CD14-positive monocyte (primary cell): ENCODE measurements around the gene ABHD4. TPM values are rescaled to one million over a fixed set of nuclear protein-coding genes. Genes with fewer than 3 reads are reported as not detected.

ENCODE experiments used
- DNase-seq, 3 donors: peaks; one replicate each; pipeline ENCODE4 v3.0.0-alpha.2; 2011 to 2022
- H2AFZ ChIP-seq: 2 replicates; pipeline ENCODE4 v1.6.0; 2012; ENCODE audit warnings: mild to moderate bottlenecking, low read depth, low read length, inconsistent platforms; ENCODE audit not compliant: insufficient read depth, poor library complexity, severe bottlenecking
- H3K27ac ChIP-seq, 2 donors: 1 replicate in 1 of 2; 2 replicates in 1 of 2; pipeline ENCODE4 v1.5.1; 2012 to 2013; ENCODE audit warnings: low read length in 2 of 2, control low read depth in 1 of 2, inconsistent platforms in 1 of 2, low read depth in 1 of 2, mild to moderate bottlenecking in 1 of 2
- H3K27me3 ChIP-seq, 2 donors: one replicate each; pipeline versions ENCODE4 v1.6.0 to v1.6.1; 2011 to 2013; ENCODE audit warnings: low read length in 2 of 2; ENCODE audit not compliant: control insufficient read depth in 2 of 2, insufficient read depth in 2 of 2
- H3K36me3 ChIP-seq, 2 donors: replicated peaks in 1 of 2; 1 replicate in 1 of 2; 2 replicates in 1 of 2; pipeline versions ENCODE4 v1.5.1 to v1.6.1; 2012 to 2013; ENCODE audit warnings: low read length in 2 of 2, control low read depth in 1 of 2, inconsistent platforms in 1 of 2, mild to moderate bottlenecking in 1 of 2; ENCODE audit not compliant: insufficient read depth in 2 of 2, control insufficient read depth in 1 of 2
- H3K4me1 ChIP-seq, 2 donors: 1 replicate in 1 of 2; 2 replicates in 1 of 2; pipeline versions ENCODE4 v1.5.1 to v1.6.1; 2012 to 2013; ENCODE audit warnings: low read length in 2 of 2, control low read depth in 1 of 2, inconsistent platforms in 1 of 2, mild to moderate bottlenecking in 1 of 2, moderate library complexity in 1 of 2; ENCODE audit not compliant: insufficient read depth in 2 of 2, control insufficient read depth in 1 of 2
- H3K4me2 ChIP-seq: replicated peaks from 2 replicates; pipeline ENCODE3; 2012; ENCODE audit warnings: low read length, moderate library complexity, mild to moderate bottlenecking; ENCODE audit not compliant: poor library complexity, severe bottlenecking; ENCODE audit errors: extremely low read depth
- H3K4me3 ChIP-seq, 3 experiments: fragments of 200-600 bp in 1 of 3; sonication (generic) in 1 of 3; replicated peaks in 1 of 3; 1 replicate in 2 of 3; 2 replicates in 1 of 3; pipeline ENCODE4 v1.5.1; 2011 to 2013; ENCODE audit warnings: low read length in 3 of 3, mild to moderate bottlenecking in 3 of 3, control low read depth in 2 of 3, low read depth in 2 of 3, inconsistent platforms in 1 of 3, moderate library complexity in 1 of 3
- H3K79me2 ChIP-seq: 2 replicates; pipeline ENCODE4 v1.6.0; 2012; ENCODE audit warnings: mild to moderate bottlenecking, control low read depth, inconsistent platforms, low read length, moderate library complexity; ENCODE audit not compliant: insufficient read depth
- H3K9ac ChIP-seq: 2 replicates; pipeline ENCODE4 v1.6.0; 2017; ENCODE audit warnings: low read length, mild to moderate bottlenecking; ENCODE audit not compliant: insufficient read depth, poor library complexity, severe bottlenecking
- H3K9me3 ChIP-seq, 2 donors: replicated peaks in 1 of 2; 1 replicate in 1 of 2; 2 replicates in 1 of 2; pipeline versions ENCODE4 v1.5.1 to v1.6.1; 2012 to 2013; ENCODE audit warnings: low read length in 2 of 2, control low read depth in 1 of 2; ENCODE audit not compliant: control insufficient read depth in 1 of 2, insufficient read depth in 1 of 2
- H4K20me1 ChIP-seq: 2 replicates; pipeline ENCODE4 v1.6.0; 2012; ENCODE audit warnings: mild to moderate bottlenecking, low read length, control low read depth, moderate library complexity; ENCODE audit not compliant: insufficient read depth
- H3K27ac Mint-ChIP-seq, 7 donors: one replicate each; pipeline ENCODE4 v1.8.0; 2020; ENCODE audit warnings: mild to moderate bottlenecking in 7 of 7, mixed read lengths in 7 of 7, moderate library complexity in 6 of 7, inconsistent platforms in 2 of 7
- H3K27me3 Mint-ChIP-seq, 3 donors: one replicate each; pipeline ENCODE4 v1.8.0; 2021 to 2022; ENCODE audit warnings: low read depth in 3 of 3, mild to moderate bottlenecking in 3 of 3, mixed read lengths in 3 of 3, moderate library complexity in 3 of 3, inconsistent platforms in 1 of 3
- H3K36me3 Mint-ChIP-seq, 2 donors: one replicate each; pipeline ENCODE4 v1.8.0; 2020; ENCODE audit warnings: mixed read lengths in 2 of 2, inconsistent platforms in 1 of 2, mild to moderate bottlenecking in 1 of 2
- H3K4me1 Mint-ChIP-seq: one replicate; pipeline ENCODE4 v1.8.0; 2020; ENCODE audit warnings: mild to moderate bottlenecking, mixed read lengths
- H3K4me3 Mint-ChIP-seq, 2 donors: one replicate each; pipeline ENCODE4 v1.8.0; 2020; ENCODE audit warnings: mild to moderate bottlenecking in 2 of 2, mixed read lengths in 2 of 2, moderate library complexity in 1 of 2
- H3K9me3 Mint-ChIP-seq, 7 donors: one replicate each; pipeline ENCODE4 v1.8.0; 2020 to 2022; ENCODE audit warnings: mixed read lengths in 7 of 7, mild to moderate bottlenecking in 6 of 7, moderate library complexity in 6 of 7, inconsistent platforms in 2 of 7
- WGBS: methylation state at CpG from one replicate; pipeline ENCODE4 v1.1.5; 2013; ENCODE audit warnings: missing lambda C conversion rate; ENCODE audit not compliant: insufficient coverage; 5-methylcytosine and 5-hydroxymethylcytosine counted together
- intact Hi-C, 2 donors: fragments of 100-400 bp; cut with micrococcal nuclease; formaldehyde crosslinking; loops; one replicate each; pipeline versions ENCODE4 v1.15.0 to v1.15.1; 2023
- polyA plus RNA-seq, 3 donors: library from polyadenylated mRNA; depleted of rRNA in 1 of 3; unstranded in 2 of 3; stranded (reverse) in 1 of 3; fragments of 300-500 nt in 2 of 3; fragments of >200 nt in 1 of 3; fragmentation: Illumina TruSeq in 2 of 3; gene quantifications; 1 replicate in 2 of 3; 2 replicates in 1 of 3; pipeline ENCODE4 v1.2.3, GENCODE V29; 2012 to 2021
- TF ChIP-seq, protein P1 (sequence below): fragments of 200-600 bp; IDR thresholded peaks from one replicate; pipeline ENCODE4 v1.8.0; 2022; ENCODE audit warnings: antibody characterized with exemption, mild to moderate bottlenecking

Gene ABHD4
- polyA plus RNA-seq, 3 donors: 9.4 to 13.4 (median 12.5) TPM

DNA sequence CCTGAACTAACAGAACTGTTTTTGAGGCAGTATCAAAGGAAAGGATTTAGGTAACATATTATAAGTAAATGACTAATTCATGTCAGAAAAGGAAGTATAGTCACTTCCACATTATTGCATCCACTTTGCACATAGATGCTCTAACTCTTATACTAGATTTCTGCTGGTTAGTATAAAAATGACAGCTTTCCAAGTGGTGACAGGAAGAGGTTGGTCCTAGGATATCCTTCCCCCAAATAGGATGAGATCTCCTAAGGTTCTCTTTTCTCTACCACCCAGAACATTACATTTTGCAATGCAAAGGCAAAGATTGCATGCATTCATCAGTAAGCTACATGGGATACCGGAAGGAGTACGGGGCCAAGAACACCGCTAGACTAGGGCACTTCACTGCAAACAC is 24.3 kb upstream of the ABHD4 start:
- DNase-seq: peak in 2 of 3 donors; percentile 12 to 15
- intact Hi-C loops: loop anchor here (2.0 to 5.0 kb wide), 2 partner anchors 78 to 279 kb away; no protein-coding TSS in a partner anchor
- Mint-ChIP-seq H3K9me3 (peaks cover 0 to 2% (median 0%) of the 10 kb centered on the region in 7 donors), H3K27me3 (no peaks in the 10 kb centered on the region), H3K4me1 (peaks cover 7% of the 10 kb centered on the region), H3K27ac (no peak overlapping the region), H3K36me3 (peaks cover 54 to 83% of the 10 kb centered on the region in 2 donors), H3K4me3 (no peak overlapping the region)
- Histone ChIP-seq H3K9me3 (no peaks in the 10 kb centered on the region), H2AFZ (no peak overlapping the region), H4K20me1 (peaks cover 26% of the 10 kb centered on the region), H3K4me1 (no peaks in the 10 kb centered on the region), H3K4me3 (no peak overlapping the region), H3K27me3 (no peaks in the 10 kb centered on the region), H3K36me3 (peaks cover 53 to 60% of the 10 kb centered on the region in 2 donors), H3K27ac (no peak overlapping the region), H3K79me2 (peaks cover 30% of the 10 kb centered on the region), H3K9ac (no peak overlapping the region), H3K4me2 (no peak overlapping the region)
- 100% methylated on average over 3 of the region's 3 CpGs for WGBS
- TF ChIP-seq, protein P1, sequence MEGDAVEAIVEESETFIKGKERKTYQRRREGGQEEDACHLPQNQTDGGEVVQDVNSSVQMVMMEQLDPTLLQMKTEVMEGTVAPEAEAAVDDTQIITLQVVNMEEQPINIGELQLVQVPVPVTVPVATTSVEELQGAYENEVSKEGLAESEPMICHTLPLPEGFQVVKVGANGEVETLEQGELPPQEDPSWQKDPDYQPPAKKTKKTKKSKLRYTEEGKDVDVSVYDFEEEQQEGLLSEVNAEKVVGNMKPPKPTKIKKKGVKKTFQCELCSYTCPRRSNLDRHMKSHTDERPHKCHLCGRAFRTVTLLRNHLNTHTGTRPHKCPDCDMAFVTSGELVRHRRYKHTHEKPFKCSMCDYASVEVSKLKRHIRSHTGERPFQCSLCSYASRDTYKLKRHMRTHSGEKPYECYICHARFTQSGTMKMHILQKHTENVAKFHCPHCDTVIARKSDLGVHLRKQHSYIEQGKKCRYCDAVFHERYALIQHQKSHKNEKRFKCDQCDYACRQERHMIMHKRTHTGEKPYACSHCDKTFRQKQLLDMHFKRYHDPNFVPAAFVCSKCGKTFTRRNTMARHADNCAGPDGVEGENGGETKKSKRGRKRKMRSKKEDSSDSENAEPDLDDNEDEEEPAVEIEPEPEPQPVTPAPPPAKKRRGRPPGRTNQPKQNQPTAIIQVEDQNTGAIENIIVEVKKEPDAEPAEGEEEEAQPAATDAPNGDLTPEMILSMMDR: no peak

- intact Hi-C loops: no loop called here
- no peaks in the 10 kb centered on the region for H3K27me3 ChIP-seq
- peaks cover 5% of the 10 kb centered on the region for H3K4me1 Mint-ChIP-seq
- H3K36me3 Mint-ChIP-seq: peaks cover 34 to 66% of the 10 kb centered on the region in 2 donors
- no peak overlapping the region for H3K27ac ChIP-seq
- H4K20me1 ChIP-seq: peaks cover 22% of the 10 kb centered on the region
- no peak for DNase-seq
- peak overlapping the region in 1 of 7 donors; percentile 47 for H3K27ac Mint-ChIP-seq
- no CpG with 5 or more reads among the region's 6 CpGs for WGBS
- H3K9me3 ChIP-seq: no peaks in the 10 kb centered on the region
- no peaks in the 10 kb centered on the region for H3K27me3 Mint-ChIP-seq
- no peak overlapping the region for H3K9ac ChIP-seq
- H3K79me2 ChIP-seq: peaks cover 47% of the 10 kb centered on the region
- peaks cover 0 to 2% (median 0%) of the 10 kb centered on the region in 7 donors for H3K9me3 Mint-ChIP-seq
- H3K36me3 ChIP-seq: peaks cover 28 to 43% of the 10 kb centered on the region in 2 donors
- TF ChIP-seq, protein P1: no peak
- H3K4me3 Mint-ChIP-seq: no peak overlapping the region
- no peak overlapping the region for H3K4me2 ChIP-seq
- H2AFZ ChIP-seq: no peak overlapping the region
- H3K4me1 ChIP-seq: no peaks in the 10 kb centered on the region
- H3K4me3 ChIP-seq: no peak overlapping the region
Observed at GRCh38 chr14:22577334-22577908, 20.7 kb upstream of the ABHD4 start.
